AG04449 (cell line): ENCODE data around the gene SECISBP2.

Source experiments
- CTCF ChIA-PET: fragments of 350-600 bp; formaldehyde crosslinking; extraction: SDS; loops from one replicate; lab custom pipeline; 2021; ENCODE audit warnings: antibody characterized with exemption; lab: Yijun Ruan, JAX
- POLR2A ChIA-PET: fragments of 400-600, 350-600 bp; formaldehyde crosslinking; extraction: SDS; loops from one replicate; lab custom pipeline; 2020; ENCODE audit warnings: antibody characterized with exemption, inconsistent platforms; lab: Yijun Ruan, JAX
- DNase-seq: peaks from one replicate; pipeline ENCODE4 v3.0.0-alpha.2; 2010; ENCODE audit warnings: low read depth, low spot score
- H3K4me3 ChIP-seq: 2 replicates; pipeline ENCODE4 v1.5.1; 2011; ENCODE audit warnings: low read depth, mild to moderate bottlenecking, control low read depth, low read length
- CTCF ChIP-seq: IDR thresholded peaks from one replicate; pipeline ENCODE4 v1.5.1; 2011; ENCODE audit warnings: mild to moderate bottlenecking, moderate library complexity, low read length, control low read depth, inconsistent platforms; ENCODE audit not compliant: insufficient read depth; ENCODE audit errors: missing control alignments

SECISBP2 gene

GRCh38 chr9:89390068-89390555, 71.8 kb downstream of the SECISBP2 start:
- no peak for DNase-seq
- CTCF ChIA-PET, result no interaction called here
- TF ChIP-seq CTCF, result no peak
- H3K4me3 ChIP-seq, result no peak overlapping the region
- POLR2A ChIA-PET, result no interaction called here

- no peak for TF ChIP-seq CTCF
- H3K4me3 ChIP-seq, result no peak overlapping the region
- POLR2A ChIA-PET, result no interaction called here
- CTCF ChIA-PET, result no interaction called here
- DNase-seq, result no peak
These were observed 72.3 kb downstream of the SECISBP2 start for GRCh38 chr9:89390578-89391116.

GRCh38 chr9:89391585-89391984, 73.3 kb downstream of the SECISBP2 start:
- ChIA-PET CTCF (no interaction called here), POLR2A (no interaction called here)
- no peak for DNase-seq
- no peak overlapping the region for H3K4me3 ChIP-seq
- no peak for TF ChIP-seq CTCF

- H3K4me3 ChIP-seq, result no peak overlapping the region
- no peak for TF ChIP-seq CTCF
- no peak for DNase-seq
- CTCF ChIA-PET, result no interaction called here
- POLR2A ChIA-PET, result no interaction called here
These were observed 76.1 kb downstream of the SECISBP2 start for GRCh38 chr9:89394412-89394811.

GRCh38 chr9:89395931-89396710, 77.8 kb downstream of the SECISBP2 start:
- ChIA-PET POLR2A (no interaction called here), CTCF (no interaction called here)
- TF ChIP-seq CTCF, result no peak
- H3K4me3 ChIP-seq, result no peak overlapping the region
- no peak for DNase-seq

- H3K4me3 ChIP-seq, result no peak overlapping the region
- TF ChIP-seq CTCF, result no peak
- ChIA-PET POLR2A (no interaction called here), CTCF (no interaction called here)
- no peak for DNase-seq
These were observed 79.2 kb downstream of the SECISBP2 start for GRCh38 chr9:89397471-89397870.
